ENCODE results near the gene NFE2.
"Not testable (repeated sequence)": the region's sequence is repeated elsewhere in the genome, so short reads cannot be mapped to it uniquely, and the experiment has no call there.

Gene NFE2

GRCh38 chr12:54300732-54301427 is at the start of gene NFE2:
Gene NFE2, minus strand, starts transcription at chr12:54301015. Its CDS starts 5,767 bp downstream, at chr12:54295248.
- peak; percentile 45 for DNase-seq

- no peak for DNase-seq
Measured at GRCh38 chr12:54349679-54350078, 48.9 kb upstream of the NFE2 start.

GRCh38 chr12:54349036-54349435 is 48.2 kb upstream of the NFE2 start:
- DNase-seq = no peak

DNA sequence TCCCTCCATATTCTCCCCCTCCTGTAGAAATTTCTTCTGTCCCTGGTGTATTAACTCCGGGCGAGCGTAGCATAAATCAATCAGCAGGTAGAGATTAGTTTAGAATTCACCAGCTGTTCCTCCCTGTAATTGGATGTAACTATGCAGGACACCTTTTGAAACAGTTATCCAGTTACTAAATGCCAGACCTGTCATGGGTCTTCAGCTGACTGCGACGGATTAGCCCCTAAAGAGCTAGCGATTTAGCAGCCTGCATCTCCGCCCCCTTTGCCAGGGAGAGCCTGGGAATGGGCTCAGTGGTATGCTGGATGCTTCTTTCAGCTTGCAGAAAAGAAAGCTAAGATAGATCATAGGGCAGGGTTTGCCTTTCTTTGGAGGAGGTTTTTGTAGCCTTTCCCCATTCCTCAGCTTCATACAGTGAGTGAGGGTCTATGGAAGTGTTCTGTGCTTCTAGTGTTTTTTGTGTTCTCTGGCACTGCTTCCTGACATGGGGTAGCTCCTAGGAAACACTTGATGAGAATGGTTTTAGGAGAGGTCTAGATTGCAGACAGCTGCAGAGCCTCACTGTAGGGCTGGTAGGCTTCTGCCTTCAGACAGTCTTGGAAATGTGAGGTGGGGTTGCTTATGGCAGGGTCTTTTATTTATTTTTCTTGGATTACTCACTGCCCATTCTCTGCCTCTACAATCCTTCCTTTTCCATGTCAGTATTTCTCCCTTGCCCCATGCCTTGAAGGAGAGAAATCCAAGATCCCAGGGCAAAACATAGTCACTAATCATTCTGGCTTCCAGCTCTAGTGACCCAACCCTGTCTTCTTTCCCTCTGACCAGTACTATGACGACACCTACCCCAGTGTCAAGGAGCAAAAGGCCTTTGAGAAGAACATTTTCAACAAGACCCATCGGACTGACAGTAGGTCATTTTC is 40.8 kb upstream of the NFE2 start:
- no peak for DNase-seq

DNA sequence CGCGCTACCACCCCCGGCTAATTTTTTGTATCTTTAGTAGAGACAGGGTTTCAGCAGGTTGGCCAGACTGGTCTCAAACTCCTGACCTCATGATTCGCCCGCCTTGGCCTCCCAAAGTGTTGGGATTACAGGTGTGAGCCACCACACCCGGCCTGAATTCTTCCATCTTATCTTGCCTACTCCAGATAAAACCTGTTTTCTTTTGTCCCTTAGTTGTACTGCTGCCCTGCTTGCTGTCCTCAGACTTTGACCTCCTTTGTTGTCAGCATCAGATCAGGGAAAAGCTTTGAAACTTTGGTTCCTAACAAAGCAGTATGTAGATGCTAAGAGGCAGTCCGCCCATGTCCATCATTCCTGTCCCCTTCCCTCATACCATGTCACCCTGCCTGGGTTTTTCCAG is 40.0 kb upstream of the NFE2 start:
- no peak for DNase-seq

DNA sequence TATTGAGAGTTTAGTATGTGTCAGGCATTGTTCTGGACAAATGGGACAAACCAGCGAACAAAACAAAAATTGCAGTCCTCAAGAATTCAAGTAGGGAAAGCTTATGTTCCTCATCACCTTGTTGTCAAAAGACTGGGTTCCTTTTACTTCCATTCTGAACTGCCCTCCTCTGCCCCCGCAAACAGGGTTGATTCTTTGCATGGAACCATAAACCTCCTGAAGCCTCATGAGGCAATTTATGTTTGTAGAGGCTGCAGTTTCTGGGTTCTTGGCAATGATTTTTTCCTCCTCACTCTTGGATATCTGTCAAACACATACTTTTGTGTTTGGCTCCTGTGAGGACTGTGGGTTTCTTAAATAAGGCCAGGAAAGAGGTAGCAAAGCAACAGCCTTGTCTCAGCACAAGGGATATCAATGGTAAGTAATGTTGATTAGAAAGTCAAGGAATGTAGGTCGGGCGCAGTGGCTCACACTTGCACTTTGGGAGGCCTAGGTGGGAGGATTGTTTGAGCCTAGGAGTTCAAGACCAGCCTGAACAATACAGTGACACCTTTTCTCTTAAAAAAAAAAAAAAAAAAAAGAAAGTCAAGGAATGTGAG is 38.0 kb upstream of the NFE2 start:
- no peak for DNase-seq

GRCh38 chr12:54337854-54338650 is 37.2 kb upstream of the NFE2 start:
- no peak for DNase-seq

DNA sequence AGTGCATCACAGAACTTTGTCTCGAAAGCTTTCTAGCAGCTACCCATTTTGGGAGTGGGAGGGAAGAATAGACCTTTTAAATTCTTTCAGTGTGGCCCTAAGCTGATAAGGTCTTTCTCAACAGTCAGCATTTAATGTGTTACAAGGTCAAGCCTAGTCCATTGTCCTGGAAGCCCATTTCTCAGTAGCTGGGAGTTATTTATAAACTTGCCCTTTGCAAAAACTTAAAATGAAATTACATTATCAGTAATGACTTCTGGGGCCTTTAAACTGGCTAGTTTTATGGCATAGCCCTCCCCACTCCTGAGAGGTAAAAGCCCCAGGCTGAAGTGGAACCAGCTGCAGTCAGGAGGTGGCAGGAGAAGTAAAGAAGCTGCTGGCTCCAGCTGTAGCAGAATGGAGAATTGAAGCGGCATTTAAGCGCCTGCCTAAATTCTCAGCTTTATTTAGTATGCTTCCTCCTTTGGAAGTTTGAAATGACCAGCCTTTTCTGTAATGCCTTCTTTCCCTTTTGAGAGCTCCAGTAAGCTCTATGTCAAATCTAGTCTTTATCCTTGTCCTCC is 36.5 kb upstream of the NFE2 start:
- no peak for DNase-seq

GRCh38 chr12:54333420-54334034 is 32.7 kb upstream of the NFE2 start:
- no peak for DNase-seq

GRCh38 chr12:54331461-54331860 is 30.6 kb upstream of the NFE2 start:
- no peak for DNase-seq

GRCh38 chr12:54330442-54330841 is 29.6 kb upstream of the NFE2 start:
- no peak for DNase-seq

DNA sequence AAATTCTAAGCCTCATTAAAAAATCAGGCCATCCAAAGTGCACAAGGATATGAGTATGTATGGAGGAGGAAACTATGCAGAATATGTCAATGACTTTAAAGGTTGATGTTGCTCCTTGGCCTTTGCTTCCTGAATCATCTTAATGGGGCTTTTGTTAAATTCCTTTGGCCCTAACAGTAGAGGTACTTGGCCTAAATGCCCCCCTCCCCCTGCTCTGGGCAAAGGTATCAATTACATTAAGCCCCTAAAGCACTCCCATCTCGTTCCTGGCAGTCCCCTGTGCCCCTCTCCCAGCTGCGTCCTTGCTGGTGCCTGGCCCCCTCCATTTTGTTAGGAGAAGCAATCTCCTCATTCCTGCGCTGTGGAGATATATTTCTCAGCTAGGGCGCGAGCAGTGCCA is 28.9 kb upstream of the NFE2 start:
- no peak for DNase-seq

GRCh38 chr12:54328595-54329337 is 28.0 kb upstream of the NFE2 start:
- no peak for DNase-seq

GRCh38 chr12:54325442-54326109 is 24.8 kb upstream of the NFE2 start:
- not testable (repeated sequence) for DNase-seq

DNA sequence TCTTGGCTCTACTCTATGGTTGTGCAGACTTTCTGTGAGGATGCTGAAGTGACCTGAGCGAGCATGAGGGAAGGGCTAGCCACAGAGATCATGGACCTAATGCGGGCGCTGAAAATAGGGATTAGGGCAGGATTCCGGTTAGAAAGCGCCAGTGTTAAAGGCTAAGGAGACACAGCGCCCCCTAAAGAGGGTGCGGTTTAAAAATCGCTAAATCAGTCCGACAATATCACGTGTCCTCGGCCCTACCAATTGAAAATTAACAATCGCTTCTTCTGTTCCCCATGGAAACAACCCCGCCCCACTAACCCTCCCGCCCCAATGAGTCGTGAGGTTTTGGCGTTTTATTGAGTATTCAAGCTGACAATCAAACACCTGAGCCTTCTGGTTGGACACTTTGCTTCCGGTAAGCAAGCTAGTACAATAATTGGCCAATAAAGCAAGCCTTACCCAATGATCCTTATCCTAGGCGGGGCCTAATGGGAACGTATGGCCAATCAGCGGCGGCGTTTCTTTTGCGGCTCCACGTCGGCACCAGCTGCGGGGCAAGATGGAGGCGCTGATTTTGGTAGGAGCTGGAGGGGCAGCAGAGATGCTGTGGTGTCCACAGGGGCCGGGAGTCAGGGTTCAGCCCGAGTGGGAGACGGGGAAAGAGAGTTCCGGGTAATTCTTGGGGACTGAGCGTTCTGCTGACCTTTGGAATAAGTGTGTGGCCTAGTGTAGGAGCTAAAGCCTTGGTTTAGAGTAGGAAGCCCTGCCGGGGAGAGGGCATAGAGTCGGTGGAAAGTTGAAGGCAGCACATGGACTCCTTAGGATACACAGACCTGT is 24.0 kb upstream of the NFE2 start, which contains the start of gene COPZ1:
Gene COPZ1, plus strand, starts transcription at position 515 of the 825 bp plus-strand sequence. Its CDS starts 33 bp downstream, at position 548.
- DNase-seq = peak; percentile 91

DNA sequence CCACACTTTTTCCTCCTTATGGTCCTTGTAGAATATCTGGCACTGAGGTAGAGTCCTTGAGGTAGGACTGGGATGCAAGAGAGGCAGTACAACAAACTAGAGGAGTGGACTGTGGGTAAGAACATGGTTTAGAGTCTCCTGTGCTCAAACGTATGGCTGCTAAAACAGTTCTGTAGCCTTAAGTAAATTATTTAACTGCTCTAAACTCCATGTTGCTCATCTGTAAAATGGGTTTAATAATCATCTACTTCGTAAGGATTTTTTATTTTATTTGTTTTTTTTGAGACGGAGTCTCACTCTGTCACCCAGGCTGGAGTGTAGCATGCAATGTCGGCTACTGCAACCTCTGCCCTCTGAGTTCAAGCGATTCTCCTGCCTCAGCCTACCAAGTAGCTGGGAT is 20.5 kb upstream of the NFE2 start:
- DNase-seq = no peak

- DNase-seq = not testable (repeated sequence)
Measured at GRCh38 chr12:54312309-54312708, 11.5 kb upstream of the NFE2 start.

DNA sequence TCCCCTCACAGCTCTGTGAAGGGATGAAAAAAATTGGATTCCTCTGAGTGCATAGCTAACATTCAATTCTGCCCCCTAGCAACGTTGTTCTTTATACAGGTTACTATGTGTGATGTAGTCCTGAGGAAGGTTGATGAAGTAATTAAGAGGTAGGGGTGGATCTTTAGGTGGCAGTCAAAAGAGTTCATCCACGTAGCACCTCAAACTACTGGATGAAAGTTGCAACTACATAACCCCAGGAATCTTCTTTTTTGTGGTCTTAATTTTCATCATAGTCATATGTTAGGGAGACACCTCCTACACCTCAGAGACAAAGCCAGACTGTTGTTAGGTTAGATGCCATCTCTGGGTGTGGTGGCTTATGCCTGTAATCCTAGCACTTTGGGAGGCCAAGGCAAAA is 10.2 kb upstream of the NFE2 start:
- DNase-seq = no peak

DNA sequence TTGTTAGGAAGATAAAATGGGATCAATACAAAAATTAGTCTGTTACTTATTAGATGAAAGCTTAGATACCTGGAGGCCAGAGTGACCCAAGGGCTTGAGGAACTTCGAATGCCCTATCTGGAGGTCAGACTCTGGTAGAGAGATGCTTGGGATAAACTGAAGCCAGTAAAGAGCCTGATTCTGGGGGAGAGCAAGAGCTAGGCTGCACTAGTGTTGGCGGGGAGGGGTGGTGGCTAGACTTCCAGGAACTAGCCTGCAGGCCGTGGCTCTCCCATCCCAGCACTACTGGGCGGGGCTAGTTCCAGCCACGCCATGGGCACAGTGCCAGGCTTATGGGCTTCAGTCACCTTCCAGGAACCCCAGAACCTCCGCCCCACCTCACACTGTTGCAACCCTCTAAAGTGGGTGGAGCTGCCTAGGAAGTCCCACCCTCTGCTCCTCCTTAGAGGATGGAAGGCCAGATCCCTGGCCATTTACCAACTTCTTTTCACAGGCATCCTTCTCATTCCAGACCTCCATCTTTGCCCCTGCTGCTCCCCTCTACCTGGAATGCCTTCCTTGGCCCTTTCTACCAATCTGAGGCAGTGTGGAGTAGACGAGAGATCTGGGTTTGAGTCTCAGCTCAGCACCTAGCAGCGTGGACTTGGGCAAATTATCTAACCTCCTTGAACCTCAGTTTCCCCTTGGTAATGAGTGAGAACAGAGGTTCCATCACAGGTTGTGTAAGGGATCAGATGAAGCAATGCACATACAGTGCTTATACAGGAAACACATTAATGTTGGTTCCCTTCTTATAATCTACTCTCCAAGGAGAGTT is 6.3 kb upstream of the NFE2 start:
- no peak for DNase-seq
